ENCODE results near the gene CNTN4.

The CNTN4 gene

DNA sequence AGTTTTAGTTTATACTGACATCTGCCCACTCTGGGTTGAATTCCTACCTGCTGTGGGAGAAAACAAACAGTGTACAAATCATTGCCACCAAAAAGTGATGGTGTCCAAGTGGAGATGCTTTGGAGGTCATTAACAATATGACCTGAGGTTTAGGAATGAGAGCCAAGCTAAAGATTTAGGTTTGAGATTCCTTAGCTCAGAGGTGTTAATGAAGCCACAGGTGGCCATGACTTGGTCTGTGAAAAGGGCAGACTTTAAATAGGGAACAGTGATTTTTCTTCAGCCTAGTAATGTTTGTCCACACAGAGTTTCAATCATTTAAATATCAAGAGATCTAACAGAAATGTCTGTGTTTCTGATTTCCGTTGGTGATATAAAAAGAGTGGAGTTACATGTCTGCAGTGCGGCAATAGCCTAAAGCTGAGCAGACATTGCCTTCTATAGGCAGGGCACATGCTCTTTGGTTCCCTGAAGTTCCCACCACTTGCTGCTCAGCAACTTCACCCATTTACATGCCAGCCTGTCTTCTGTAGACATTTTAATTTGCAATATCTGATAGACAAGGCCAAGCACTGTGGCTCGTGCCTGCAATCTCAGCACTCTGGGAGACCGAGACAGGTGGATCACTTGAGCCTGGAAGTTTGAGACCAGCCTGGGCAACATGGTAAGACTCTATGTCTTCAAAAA, 588.3 kb downstream of the CNTN4 start:
- no peak for TF ChIP-seq L3MBTL2 (conservative IDR thresholded peaks at IDR 0.05)
- no peak for TF ChIP-seq PKNOX1 (IDR thresholded peaks at IDR 0.05)
- no peak for TF ChIP-seq ARNT (IDR thresholded peaks at IDR 0.05)
- TF ChIP-seq BHLHE40 (IDR thresholded peaks at IDR 0.05; ENCODE audit: borderline replicate concordance): no peak
- TF ChIP-seq HDGF (IDR thresholded peaks at IDR 0.05; ENCODE audit: borderline replicate concordance): no peak
- no peak for TF ChIP-seq NFRKB (IDR thresholded peaks at IDR 0.05)
- no peak for TF ChIP-seq CTBP1 (IDR thresholded peaks at IDR 0.05; ENCODE audit: borderline replicate concordance)
- TF ChIP-seq FOXA1 (IDR thresholded peaks at IDR 0.05): no peak
- TF ChIP-seq LEF1 (IDR thresholded peaks at IDR 0.05; ENCODE audit: borderline replicate concordance): no peak
- no peak for TF ChIP-seq FOXM1 (IDR thresholded peaks at IDR 0.05; ENCODE audit: borderline replicate concordance)
- no peak for TF ChIP-seq SP1 (IDR thresholded peaks at IDR 0.05)
- TF ChIP-seq SUZ12 (IDR thresholded peaks at IDR 0.05): no peak
- no peak for TF ChIP-seq ZNF384 (IDR thresholded peaks at IDR 0.05)
- TF ChIP-seq TARDBP (IDR thresholded peaks at IDR 0.05): no peak
- POLR2A ChIA-PET: no interaction called here
- DNase-seq (ENCODE audit: extremely low spot score): no peak
- CTCF ChIA-PET: no interaction called here

GRCh38 chr3:2697589-2697988, 598.9 kb downstream of the CNTN4 start:
- POLR2A ChIA-PET: no interaction called here
- no peak for DNase-seq (ENCODE audit: extremely low spot score)
- CTCF ChIA-PET: no interaction called here
- TF ChIP-seq BHLHE40 (IDR thresholded peaks at IDR 0.05; ENCODE audit: borderline replicate concordance): no peak
- no peak for TF ChIP-seq NFRKB (IDR thresholded peaks at IDR 0.05)
- no peak for TF ChIP-seq PKNOX1 (IDR thresholded peaks at IDR 0.05)
- TF ChIP-seq FOXM1 (IDR thresholded peaks at IDR 0.05; ENCODE audit: borderline replicate concordance): no peak
- TF ChIP-seq ELF4 (IDR thresholded peaks at IDR 0.05): no peak
- no peak for TF ChIP-seq ZNF384 (IDR thresholded peaks at IDR 0.05)
- TF ChIP-seq FOXA1 (IDR thresholded peaks at IDR 0.05): no peak
- no peak for TF ChIP-seq LEF1 (IDR thresholded peaks at IDR 0.05; ENCODE audit: borderline replicate concordance)
- no peak for TF ChIP-seq CTBP1 (IDR thresholded peaks at IDR 0.05; ENCODE audit: borderline replicate concordance)

DNA sequence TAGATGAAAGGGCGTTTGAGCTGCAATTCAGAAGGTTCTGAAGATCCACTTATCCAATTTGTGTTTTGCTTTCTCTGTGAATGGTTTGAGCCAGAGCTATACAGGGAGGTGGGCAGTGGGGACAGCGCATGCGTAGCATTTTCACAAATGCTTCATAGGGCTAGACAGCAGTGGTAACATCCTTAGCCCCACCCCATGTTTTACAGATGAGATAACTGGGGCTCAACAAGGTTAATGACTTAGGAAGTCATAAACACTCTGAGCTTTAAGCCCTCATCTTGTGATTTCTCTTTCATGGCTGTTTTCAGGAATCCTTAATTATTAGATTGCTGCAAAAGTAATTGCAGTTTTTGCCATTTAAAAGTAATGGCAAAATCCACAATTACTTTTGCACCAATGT, 602.8 kb downstream of the CNTN4 start:
- TF ChIP-seq PKNOX1 (IDR thresholded peaks at IDR 0.05) (no peak), ELF4 (IDR thresholded peaks at IDR 0.05) (no peak), CTBP1 (IDR thresholded peaks at IDR 0.05; ENCODE audit: borderline replicate concordance) (no peak), ARNT (IDR thresholded peaks at IDR 0.05) (no peak), FOXK2 (IDR thresholded peaks at IDR 0.05) (no peak), SUZ12 (IDR thresholded peaks at IDR 0.05) (no peak), ZNF384 (IDR thresholded peaks at IDR 0.05) (no peak), L3MBTL2 (conservative IDR thresholded peaks at IDR 0.05) (no peak), FOXA1 (IDR thresholded peaks at IDR 0.05) (no peak), LEF1 (IDR thresholded peaks at IDR 0.05; ENCODE audit: borderline replicate concordance) (no peak), SP1 (IDR thresholded peaks at IDR 0.05) (no peak), HDGF (IDR thresholded peaks at IDR 0.05; ENCODE audit: borderline replicate concordance) (no peak), TARDBP (IDR thresholded peaks at IDR 0.05) (no peak), FOXM1 (IDR thresholded peaks at IDR 0.05; ENCODE audit: borderline replicate concordance) (no peak), NFRKB (IDR thresholded peaks at IDR 0.05) (no peak), BHLHE40 (IDR thresholded peaks at IDR 0.05; ENCODE audit: borderline replicate concordance) (no peak)
- ChIA-PET POLR2A (no interaction called here), CTCF (no interaction called here)
- no peak for DNase-seq (ENCODE audit: extremely low spot score)

DNA sequence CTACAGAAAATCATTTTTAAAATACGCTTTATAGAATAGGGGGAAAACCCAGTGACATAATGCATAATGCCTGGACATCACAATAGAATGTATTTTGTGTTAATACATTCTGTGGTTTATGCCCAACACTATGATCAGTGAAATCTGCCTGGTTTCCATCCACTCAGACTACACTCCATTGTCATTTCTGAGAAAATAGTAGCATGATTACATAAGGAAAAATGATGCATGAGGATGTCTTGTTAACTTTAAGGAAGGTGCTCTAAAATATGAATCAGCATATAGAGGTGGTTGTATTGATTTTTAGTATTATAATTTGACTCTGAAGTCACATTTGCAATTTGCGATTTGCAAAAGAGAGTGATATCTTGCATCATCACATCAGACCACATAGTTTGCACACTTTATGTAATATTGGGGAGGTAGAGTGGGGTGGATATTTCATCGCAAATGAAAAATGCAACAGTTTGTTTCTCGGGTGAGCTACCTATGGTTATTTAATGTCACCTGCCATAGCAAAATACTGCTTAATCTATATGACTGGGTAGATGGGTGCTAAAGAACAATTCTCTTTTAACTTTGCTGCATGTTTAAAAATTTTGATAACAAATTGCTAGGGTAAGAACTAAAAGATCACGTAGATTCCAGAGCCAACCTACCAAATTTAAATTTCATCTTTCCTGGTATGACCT, 607.6 kb downstream of the CNTN4 start:
- TF ChIP-seq FOXM1 (IDR thresholded peaks at IDR 0.05; ENCODE audit: borderline replicate concordance): no peak
- no peak for TF ChIP-seq FOXK2 (IDR thresholded peaks at IDR 0.05)
- no peak for TF ChIP-seq L3MBTL2 (conservative IDR thresholded peaks at IDR 0.05)
- ChIA-PET CTCF (no interaction called here), POLR2A (no interaction called here)
- no peak for DNase-seq (ENCODE audit: extremely low spot score)

DNA sequence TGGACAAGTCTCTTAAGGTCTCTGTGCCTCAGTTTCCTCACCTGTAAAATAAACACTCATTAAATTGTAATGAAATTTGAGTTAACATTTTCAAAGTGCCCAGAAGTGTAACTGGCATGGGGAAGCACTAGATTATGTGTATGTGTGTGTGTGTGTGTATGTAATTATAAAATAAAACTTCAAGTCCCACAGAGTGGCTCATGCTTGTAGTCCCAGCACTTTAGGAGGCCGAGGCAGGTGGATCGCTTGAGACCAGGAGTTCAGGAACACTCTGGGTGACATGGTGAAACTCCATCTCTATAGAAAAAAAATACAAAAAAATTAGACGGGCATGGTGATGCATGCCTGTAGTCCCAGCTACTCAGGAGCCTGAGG, 608.2 kb downstream of the CNTN4 start:
- CTCF ChIA-PET: no interaction called here
- TF ChIP-seq SUZ12 (IDR thresholded peaks at IDR 0.05) (no peak), NFRKB (IDR thresholded peaks at IDR 0.05) (no peak), BHLHE40 (IDR thresholded peaks at IDR 0.05; ENCODE audit: borderline replicate concordance) (no peak)
- no peak for DNase-seq (ENCODE audit: extremely low spot score)
- POLR2A ChIA-PET: no interaction called here

DNA sequence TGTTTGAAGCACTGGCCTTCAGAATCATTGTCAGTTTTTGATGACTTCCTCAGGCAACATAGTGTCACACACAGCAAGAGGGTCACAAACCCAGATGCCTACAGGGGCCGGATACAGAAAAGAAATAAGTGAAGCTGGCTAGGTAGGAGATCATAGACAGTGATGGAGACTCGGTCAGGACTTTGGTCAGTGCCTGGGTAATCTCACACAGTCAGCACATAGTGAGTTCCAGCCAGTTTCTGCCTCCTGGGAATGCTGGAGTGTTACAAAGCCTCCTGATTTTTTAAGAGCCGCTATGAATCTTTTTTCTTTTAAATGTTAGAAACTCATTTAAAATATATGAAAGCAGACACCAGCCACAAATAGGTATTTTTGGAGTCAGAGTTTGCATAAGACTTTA, 612.4 kb downstream of the CNTN4 start:
- ChIA-PET CTCF (no interaction called here), POLR2A (no interaction called here)
- DNase-seq (ENCODE audit: extremely low spot score): no peak
- TF ChIP-seq LEF1 (IDR thresholded peaks at IDR 0.05; ENCODE audit: borderline replicate concordance): no peak
- TF ChIP-seq FOXK2 (IDR thresholded peaks at IDR 0.05): no peak
- TF ChIP-seq HDGF (IDR thresholded peaks at IDR 0.05; ENCODE audit: borderline replicate concordance): no peak
- no peak for TF ChIP-seq TARDBP (IDR thresholded peaks at IDR 0.05)
- TF ChIP-seq SP1 (IDR thresholded peaks at IDR 0.05): no peak
- TF ChIP-seq NFRKB (IDR thresholded peaks at IDR 0.05): no peak
- TF ChIP-seq FOXA1 (IDR thresholded peaks at IDR 0.05): no peak
- TF ChIP-seq ARNT (IDR thresholded peaks at IDR 0.05): no peak
- no peak for TF ChIP-seq ELF4 (IDR thresholded peaks at IDR 0.05)
- no peak for TF ChIP-seq L3MBTL2 (conservative IDR thresholded peaks at IDR 0.05)
- no peak for TF ChIP-seq FOXM1 (IDR thresholded peaks at IDR 0.05; ENCODE audit: borderline replicate concordance)
- TF ChIP-seq SUZ12 (IDR thresholded peaks at IDR 0.05): no peak

All from HEK293T (cell line).